Mesothelial cell of epicardium (in vitro differentiated cells): ENCODE measurements around the gene KLHL25. TPM values are rescaled to one million over a fixed set of nuclear protein-coding genes. Genes with fewer than 3 reads are reported as not detected.

ENCODE experiments used
- DNase-seq, 2 experiments: peaks; one replicate each; pipeline ENCODE4 v3.0.0; 2021; ENCODE audit warnings: low spot score in 2 of 2; ENCODE audit not compliant: unreplicated experiment in 2 of 2
- H3K27ac Mint-ChIP-seq: 2 replicates; pipeline ENCODE4 v1.8.0; 2021; ENCODE audit warnings: mixed read lengths
- H3K27me3 Mint-ChIP-seq: 2 replicates; pipeline ENCODE4 v1.8.0; 2021; ENCODE audit warnings: low read depth, mixed read lengths
- H3K36me3 Mint-ChIP-seq: 2 replicates; pipeline ENCODE4 v1.8.0; 2021; ENCODE audit warnings: mixed read lengths
- H3K4me1 Mint-ChIP-seq: 2 replicates; pipeline ENCODE4 v1.8.0; 2021; ENCODE audit warnings: mixed read lengths
- H3K4me3 Mint-ChIP-seq: 2 replicates; pipeline ENCODE4 v1.8.0; 2021; ENCODE audit warnings: mild to moderate bottlenecking, moderate library complexity, mixed read lengths
- H3K9me3 Mint-ChIP-seq: 2 replicates; pipeline ENCODE4 v1.8.0; 2021; ENCODE audit warnings: mixed read lengths
- CTCF ChIP-seq: fragments of 200-600 bp; sonication (generic); IDR thresholded peaks from one replicate; pipeline ENCODE4 v1.5.0; 2021; ENCODE audit warnings: antibody characterized with exemption; ENCODE audit not compliant: unreplicated experiment
- total RNA-seq: library from RNA; stranded (reverse); gene quantifications from 3 replicates; pipeline ENCODE4 v1.2.1, GENCODE V29; 2021

KLHL25 gene
- total RNA-seq: 7.1 to 8.1 TPM (median 8.0 TPM) in 3 replicates

GRCh38 chr15:85794598-85795336 lies at the start of gene KLHL25:
TSS of gene KLHL25 (minus strand) at chr15:85794925. CDS start at chr15:85769810, 25,115 bp downstream.
- Mint-ChIP-seq H3K36me3 (peaks cover 2% of the 10 kb centered on the region), H3K9me3 (no peaks in the 10 kb centered on the region), H3K27ac (peak within 1 kb of the TSS; percentile 87), H3K27me3 (peaks cover 2% of the 10 kb centered on the region), H3K4me1 (peaks cover 21% of the 10 kb centered on the region), H3K4me3 (peak within 1 kb of the TSS; percentile 86)
- DNase-seq: peak; percentile 88 to 92
- no peak for TF ChIP-seq CTCF

GRCh38 chr15:85840802-85841152 lies 46.1 kb upstream of the KLHL25 start:
- TF ChIP-seq CTCF: peak; percentile 6
- H3K9me3 Mint-ChIP-seq: peaks cover 3% of the 10 kb centered on the region
- no peaks in the 10 kb centered on the region for H3K36me3 Mint-ChIP-seq
- peak overlapping the region; percentile 68 for H3K4me3 Mint-ChIP-seq
- H3K27me3 Mint-ChIP-seq: peaks cover 44% of the 10 kb centered on the region
- H3K27ac Mint-ChIP-seq: no peak overlapping the region
- no peaks in the 10 kb centered on the region for H3K4me1 Mint-ChIP-seq
- DNase-seq: no peak

GRCh38 chr15:85840079-85840801 lies 45.5 kb upstream of the KLHL25 start:
- Mint-ChIP-seq H3K4me1 (no peaks in the 10 kb centered on the region), H3K27me3 (peaks cover 39% of the 10 kb centered on the region), H3K36me3 (no peaks in the 10 kb centered on the region), H3K27ac (no peak overlapping the region), H3K9me3 (no peaks in the 10 kb centered on the region), H3K4me3 (peak overlapping the region; percentile 68)
- peak; percentile 77 to 90 for DNase-seq
- peak; percentile 89 for TF ChIP-seq CTCF

GRCh38 chr15:85839643-85840042 lies 44.9 kb upstream of the KLHL25 start:
- Mint-ChIP-seq H3K4me1 (no peaks in the 10 kb centered on the region), H3K27me3 (peaks cover 33% of the 10 kb centered on the region), H3K4me3 (no peak overlapping the region), H3K36me3 (no peaks in the 10 kb centered on the region), H3K27ac (no peak overlapping the region), H3K9me3 (no peaks in the 10 kb centered on the region)
- no peak for TF ChIP-seq CTCF
- no peak for DNase-seq

GRCh38 chr15:85838655-85839054 lies 43.9 kb upstream of the KLHL25 start:
- H3K27ac Mint-ChIP-seq: no peak overlapping the region
- H3K4me1 Mint-ChIP-seq: no peaks in the 10 kb centered on the region
- no peak for TF ChIP-seq CTCF
- no peaks in the 10 kb centered on the region for H3K9me3 Mint-ChIP-seq
- peaks cover 27% of the 10 kb centered on the region for H3K27me3 Mint-ChIP-seq
- H3K36me3 Mint-ChIP-seq: no peaks in the 10 kb centered on the region
- H3K4me3 Mint-ChIP-seq: no peak overlapping the region
- DNase-seq: no peak
